ENCODE measurements around the gene GIPC3. TPM values are rescaled to one million over a fixed set of nuclear protein-coding genes. Genes with fewer than 3 reads are reported as not detected.

The GIPC3 gene
- total RNA-seq, 1 donor from 2014 or later: 0.98 TPM

- intact Hi-C loops (cut with micrococcal nuclease): no loop called here
Measured at GRCh38 chr19:3614858-3615505, 29.7 kb downstream of the GIPC3 start.

- intact Hi-C loops (cut with micrococcal nuclease): no loop called here
Measured at GRCh38 chr19:3615524-3616135, 30.4 kb downstream of the GIPC3 start.

- intact Hi-C loops (cut with micrococcal nuclease): no loop called here
Measured at GRCh38 chr19:3617463-3617862, 32.2 kb downstream of the GIPC3 start.

- intact Hi-C loops (cut with micrococcal nuclease): loop anchor here (2.0 kb wide), 1 partner anchor 73 kb away; no protein-coding TSS in a partner anchor
Measured at GRCh38 chr19:3618144-3618810, 33.0 kb downstream of the GIPC3 start.

GRCh38 chr19:3618811-3619630, 33.7 kb downstream of the GIPC3 start:
- intact Hi-C loops (cut with micrococcal nuclease): loop anchor here (2.0 kb wide), 1 partner anchor 74 kb away; no protein-coding TSS in a partner anchor

GRCh38 chr19:3619631-3620012, 34.3 kb downstream of the GIPC3 start:
- intact Hi-C loops (cut with micrococcal nuclease): loop anchor here (2.0 kb wide), 1 partner anchor 75 kb away; no protein-coding TSS in a partner anchor

- intact Hi-C loops (cut with micrococcal nuclease): no loop called here
Measured at GRCh38 chr19:3620145-3620816, 35.0 kb downstream of the GIPC3 start.

- intact Hi-C loops (cut with micrococcal nuclease): no loop called here
Measured at GRCh38 chr19:3620817-3621547, 35.7 kb downstream of the GIPC3 start.

- intact Hi-C loops (cut with micrococcal nuclease): no loop called here
Measured at GRCh38 chr19:3621689-3622088, 36.4 kb downstream of the GIPC3 start.

GRCh38 chr19:3622224-3622623, 36.9 kb downstream of the GIPC3 start:
- intact Hi-C loops (cut with micrococcal nuclease): no loop called here

- intact Hi-C loops (cut with micrococcal nuclease): no loop called here
Measured at GRCh38 chr19:3623716-3624115, 38.4 kb downstream of the GIPC3 start.

GRCh38 chr19:3625996-3626472, 40.8 kb downstream of the GIPC3 start:
- intact Hi-C loops (cut with micrococcal nuclease): loop anchor here (2.0 to 5.0 kb wide), 5 partner anchors 119 to 846 kb away; partner anchors contain the start of genes FZR1 and HDGFL2

GRCh38 chr19:3626473-3627350, 41.4 kb downstream of the GIPC3 start, which contains the start of gene CACTIN:
Gene CACTIN, minus strand, starts transcription at chr19:3626790. Its CDS starts 28 bp downstream, at chr19:3626762.
- intact Hi-C loops (cut with micrococcal nuclease): loop anchor here (1.0 to 5.0 kb wide), 10 partner anchors 54 to 846 kb away; partner anchors contain the start of genes FZR1, HDGFL2, HMG20B and MFSD12

GRCh38 chr19:3627351-3627723, 42.1 kb downstream of the GIPC3 start:
- intact Hi-C loops (cut with micrococcal nuclease): loop anchor here (1.0 to 5.0 kb wide), 10 partner anchors 55 to 845 kb away; partner anchors contain the start of genes FZR1, HDGFL2, HMG20B and MFSD12

GRCh38 chr19:3628766-3629165, 43.5 kb downstream of the GIPC3 start:
- intact Hi-C loops (cut with micrococcal nuclease): loop anchor here (5.0 kb wide), 3 partner anchors 191 to 844 kb away; partner anchors contain the start of gene HDGFL2

- intact Hi-C loops (cut with micrococcal nuclease): no loop called here
Measured at GRCh38 chr19:3631053-3631861, 46.0 kb downstream of the GIPC3 start.

GRCh38 chr19:3632098-3632497, 46.8 kb downstream of the GIPC3 start:
- intact Hi-C loops (cut with micrococcal nuclease): no loop called here

Data from T-helper 1 cell treated with Interleukin-12 subunit alpha and Interleukin-12 subunit beta and Interleukin-4 antibody, amounts not matched to agents 30 ng/mL and 1 ng/mL, for 36 hours (primary cell).